Measurements from ENCODE around the gene VEZT. TPM values are rescaled to one million over a fixed set of nuclear protein-coding genes. Genes with fewer than 3 reads are reported as not detected.
"Not testable (repeated sequence)": the region's sequence is repeated elsewhere in the genome, so short reads cannot be mapped to it uniquely, and the experiment has no call there.

The VEZT gene
- total and polyA plus RNA-seq, 8 donors, result 14.9 to 44.5 (median 30.0) TPM

DNA sequence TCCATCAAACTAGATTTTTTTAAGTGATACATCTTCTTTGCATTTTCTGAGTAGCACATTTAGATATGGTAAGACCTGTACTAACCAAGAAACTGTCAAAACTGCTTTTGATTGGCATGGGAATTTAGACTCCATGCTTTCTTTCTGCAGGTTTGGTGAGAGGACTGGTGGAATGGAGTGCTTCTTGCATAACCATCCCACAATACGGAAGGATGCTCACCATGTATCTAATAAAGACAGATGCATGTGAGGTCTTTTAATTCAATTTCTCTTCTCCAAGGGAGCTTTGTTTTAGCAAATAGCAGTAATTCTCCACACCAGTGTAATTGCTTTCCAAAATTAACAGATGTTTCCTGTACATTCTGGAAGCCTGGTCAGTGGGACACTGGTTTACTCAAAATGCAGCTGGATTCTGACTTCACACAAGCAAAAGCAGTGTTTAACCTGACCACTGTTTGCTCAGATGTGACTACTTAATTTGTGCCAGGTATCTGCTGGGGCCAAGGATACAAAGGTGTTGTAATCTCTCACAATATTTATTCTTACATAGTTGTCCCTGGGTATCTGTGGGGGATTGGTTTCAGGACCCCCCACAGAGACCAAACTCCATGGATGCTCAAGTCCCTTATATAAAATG lies 26.4 kb upstream of the VEZT start:
- 89 to 95% methylated on average over 1 of the region's 1 CpG for WGBS, 2 donors
- no peaks in the 10 kb centered on the region for H3K9me3 ChIP-seq
- DNase-seq (no peak), FAIRE-seq (no peak), ATAC-seq (no peak)
- TF ChIP-seq, protein P1, sequence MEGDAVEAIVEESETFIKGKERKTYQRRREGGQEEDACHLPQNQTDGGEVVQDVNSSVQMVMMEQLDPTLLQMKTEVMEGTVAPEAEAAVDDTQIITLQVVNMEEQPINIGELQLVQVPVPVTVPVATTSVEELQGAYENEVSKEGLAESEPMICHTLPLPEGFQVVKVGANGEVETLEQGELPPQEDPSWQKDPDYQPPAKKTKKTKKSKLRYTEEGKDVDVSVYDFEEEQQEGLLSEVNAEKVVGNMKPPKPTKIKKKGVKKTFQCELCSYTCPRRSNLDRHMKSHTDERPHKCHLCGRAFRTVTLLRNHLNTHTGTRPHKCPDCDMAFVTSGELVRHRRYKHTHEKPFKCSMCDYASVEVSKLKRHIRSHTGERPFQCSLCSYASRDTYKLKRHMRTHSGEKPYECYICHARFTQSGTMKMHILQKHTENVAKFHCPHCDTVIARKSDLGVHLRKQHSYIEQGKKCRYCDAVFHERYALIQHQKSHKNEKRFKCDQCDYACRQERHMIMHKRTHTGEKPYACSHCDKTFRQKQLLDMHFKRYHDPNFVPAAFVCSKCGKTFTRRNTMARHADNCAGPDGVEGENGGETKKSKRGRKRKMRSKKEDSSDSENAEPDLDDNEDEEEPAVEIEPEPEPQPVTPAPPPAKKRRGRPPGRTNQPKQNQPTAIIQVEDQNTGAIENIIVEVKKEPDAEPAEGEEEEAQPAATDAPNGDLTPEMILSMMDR (IDR thresholded peaks at IDR 0.05), result no peak
- no peak overlapping the region for H3K4me3 ChIP-seq
- no peaks in the 10 kb centered on the region for H3K36me3 ChIP-seq
- intact Hi-C loops (cut with DNase I), result no loop called here
- peaks cover 0 to 7% (median 0%) of the 10 kb centered on the region in 3 donors for H3K4me1 ChIP-seq
- no peaks in the 10 kb centered on the region for H3K27me3 ChIP-seq
- H3K27ac ChIP-seq, result no peak overlapping the region

DNA sequence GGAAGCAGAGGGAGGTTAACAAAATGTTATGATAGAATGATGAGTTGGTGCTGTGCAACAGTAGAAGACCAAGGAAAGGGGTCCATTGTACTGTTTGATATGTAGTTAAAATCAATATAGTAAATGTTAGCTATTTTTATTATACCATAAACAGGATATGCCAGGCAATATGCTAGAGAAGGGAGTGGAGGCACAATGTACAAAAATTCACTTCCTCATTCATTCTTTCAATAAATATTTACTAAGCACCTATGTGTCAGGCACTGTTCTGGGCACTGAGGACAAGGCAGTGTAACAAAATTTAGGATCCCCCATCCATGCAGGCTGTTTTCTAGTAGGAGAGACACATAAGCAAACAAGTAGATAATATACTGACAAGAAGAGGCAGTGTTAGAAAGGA lies 25.3 kb upstream of the VEZT start:
- FAIRE-seq (no peak), ATAC-seq (no peak), DNase-seq (no peak)
- peaks cover 0 to 7% (median 0%) of the 10 kb centered on the region in 3 donors for H3K4me1 ChIP-seq
- H3K27me3 ChIP-seq, result no peaks in the 10 kb centered on the region
- no peaks in the 10 kb centered on the region for H3K36me3 ChIP-seq
- TF ChIP-seq, protein P1 (IDR thresholded peaks at IDR 0.05), result no peak
- H3K9me3 ChIP-seq, result no peaks in the 10 kb centered on the region
- H3K27ac ChIP-seq, result no peak overlapping the region
- H3K4me3 ChIP-seq, result no peak overlapping the region
- intact Hi-C loops (cut with DNase I), result no loop called here

DNA sequence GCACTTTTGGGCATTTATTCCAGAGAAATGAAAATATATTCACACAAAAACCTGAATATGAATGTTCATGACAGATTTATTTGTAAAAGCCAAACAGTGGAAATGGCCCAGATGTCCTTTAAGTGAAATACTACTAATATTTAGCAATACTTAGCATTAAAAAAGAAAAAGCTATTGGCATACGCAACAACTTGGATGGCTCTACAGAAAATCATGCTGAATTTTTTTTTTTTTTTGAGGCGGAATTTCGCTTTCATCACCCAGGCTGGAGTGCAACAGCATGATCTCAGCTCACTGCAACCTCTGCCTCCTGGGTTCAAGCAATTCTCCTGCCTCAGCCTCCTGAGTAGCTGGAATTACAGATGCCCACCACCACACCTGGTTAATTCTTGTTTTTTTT lies 24.5 kb upstream of the VEZT start:
- Histone ChIP-seq H3K36me3 (no peaks in the 10 kb centered on the region), H3K27ac (no peak overlapping the region), H3K4me1 (peaks cover 0 to 7% (median 0%) of the 10 kb centered on the region in 3 donors), H3K4me3 (no peak overlapping the region), H3K27me3 (no peaks in the 10 kb centered on the region), H3K9me3 (no peaks in the 10 kb centered on the region)
- FAIRE-seq, result no peak
- intact Hi-C loops (cut with DNase I), result no loop called here
- WGBS, 2 donors, result 94 to 96% methylated on average over 3 of the region's 3 CpGs
- no peak for DNase-seq
- TF ChIP-seq, protein P1 (IDR thresholded peaks at IDR 0.05), result no peak
- no peak for ATAC-seq

DNA sequence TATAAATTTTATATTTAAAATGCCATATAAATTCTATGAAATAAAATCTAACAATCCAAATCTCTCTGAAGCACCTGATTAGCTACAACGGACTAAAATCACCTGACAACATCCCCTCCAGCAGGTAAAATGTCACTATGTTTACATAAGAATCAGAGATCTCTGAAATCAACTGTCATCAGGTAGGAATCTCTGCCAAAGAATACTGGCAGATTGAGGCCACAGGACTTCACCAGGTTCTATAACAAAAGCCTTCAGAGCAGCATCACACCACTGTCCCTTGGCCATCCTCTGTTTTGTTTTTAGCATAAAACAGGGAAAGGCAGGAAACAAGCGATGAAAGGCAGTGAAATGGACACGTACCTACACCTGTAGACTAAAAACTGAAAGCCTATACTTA lies 22.5 kb upstream of the VEZT start:
- no peak for ATAC-seq

DNA sequence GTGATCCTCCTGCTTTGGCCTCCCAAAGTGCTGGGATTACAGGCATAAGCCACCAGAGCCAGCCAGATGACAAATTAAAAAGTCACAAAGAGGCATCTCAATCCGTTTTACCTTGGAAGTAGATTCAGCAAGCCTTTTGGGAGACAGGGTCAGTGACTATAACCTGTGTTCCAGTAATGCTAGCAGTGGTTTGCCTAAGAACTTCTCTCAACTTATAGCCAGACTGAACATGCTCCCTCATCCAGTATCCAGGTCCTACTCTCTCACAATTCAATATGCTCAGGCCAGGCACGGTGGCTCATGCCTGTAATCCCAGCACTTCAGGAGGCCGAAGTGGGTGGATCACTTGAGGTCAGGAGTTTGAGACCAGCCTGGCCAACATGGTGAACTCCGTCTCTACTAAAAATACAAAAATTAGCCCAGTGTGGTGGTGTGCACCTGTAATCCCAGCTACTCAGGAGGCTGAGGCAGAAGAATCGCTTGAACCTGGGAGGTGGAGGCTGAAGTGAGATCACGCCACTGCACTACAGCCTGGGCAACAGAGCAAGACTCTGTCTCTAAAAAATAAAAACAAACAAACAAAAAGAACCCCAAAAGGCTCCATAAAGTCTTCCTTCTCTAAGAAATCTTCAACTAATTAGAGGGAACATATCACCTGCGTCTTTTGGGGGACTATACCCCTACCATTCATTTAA lies 20.6 kb upstream of the VEZT start:
- H3K36me3 ChIP-seq; FAIRE-seq; H3K9me3 ChIP-seq; H3K4me3 ChIP-seq; DNase-seq; H3K27ac ChIP-seq; H3K27me3 ChIP-seq; intact Hi-C loops (cut with DNase I); ATAC-seq: not testable (repeated sequence)
- 95 to 96% methylated on average over 7 of the region's 7 CpGs for WGBS, 2 donors
- peaks cover 7 to 31% (median 16%) of the 10 kb centered on the region in 3 donors for H3K4me1 ChIP-seq

More for the DNA sequence above, 22.5 kb upstream of the VEZT start:
- peak overlapping the region in 1 of 4 donors; percentile 19 for H3K27ac ChIP-seq
- H3K9me3 ChIP-seq, result no peaks in the 10 kb centered on the region
- no peak overlapping the region for H3K4me3 ChIP-seq
- intact Hi-C loops (cut with DNase I), result no loop called here
- no peaks in the 10 kb centered on the region for H3K27me3 ChIP-seq
- peaks cover 2 to 15% (median 4%) of the 10 kb centered on the region in 3 donors for H3K4me1 ChIP-seq
- DNase-seq (no peak), FAIRE-seq (no peak)
- no peaks in the 10 kb centered on the region for H3K36me3 ChIP-seq
- TF ChIP-seq, protein P1 (IDR thresholded peaks at IDR 0.05), result no peak
- WGBS, 2 donors, result 70 to 74% methylated on average over 3 of the region's 3 CpGs
